Ovary (tissue), 3 donors: ENCODE data around the gene CEP112.

Experiments
- EP300 ChIP-seq: sonication (generic); formaldehyde crosslinking; IDR thresholded peaks from one replicate; pipeline ENCODE4 v1.6.1; 2017; ENCODE audit warnings: antibody characterized with exemption
- TF ChIP-seq, protein P1 (sequence below), 3 donors: fragments of 450-650 bp in 2 of 3; fragments of 200-600 bp in 1 of 3; IDR thresholded peaks; one replicate each; pipeline versions ENCODE4 v1.5.1 to v1.8.0; 2016 to 2022; ENCODE audit warnings: antibody characterized with exemption in 3 of 3, mild to moderate bottlenecking in 1 of 3
- donor health status: DM: no; HTN: no; CAD: no.

GRCh38 chr17:65593855-65594845 is 597.8 kb downstream of the CEP112 start:
- TF ChIP-seq EP300: no peak
- TF ChIP-seq, protein P1, sequence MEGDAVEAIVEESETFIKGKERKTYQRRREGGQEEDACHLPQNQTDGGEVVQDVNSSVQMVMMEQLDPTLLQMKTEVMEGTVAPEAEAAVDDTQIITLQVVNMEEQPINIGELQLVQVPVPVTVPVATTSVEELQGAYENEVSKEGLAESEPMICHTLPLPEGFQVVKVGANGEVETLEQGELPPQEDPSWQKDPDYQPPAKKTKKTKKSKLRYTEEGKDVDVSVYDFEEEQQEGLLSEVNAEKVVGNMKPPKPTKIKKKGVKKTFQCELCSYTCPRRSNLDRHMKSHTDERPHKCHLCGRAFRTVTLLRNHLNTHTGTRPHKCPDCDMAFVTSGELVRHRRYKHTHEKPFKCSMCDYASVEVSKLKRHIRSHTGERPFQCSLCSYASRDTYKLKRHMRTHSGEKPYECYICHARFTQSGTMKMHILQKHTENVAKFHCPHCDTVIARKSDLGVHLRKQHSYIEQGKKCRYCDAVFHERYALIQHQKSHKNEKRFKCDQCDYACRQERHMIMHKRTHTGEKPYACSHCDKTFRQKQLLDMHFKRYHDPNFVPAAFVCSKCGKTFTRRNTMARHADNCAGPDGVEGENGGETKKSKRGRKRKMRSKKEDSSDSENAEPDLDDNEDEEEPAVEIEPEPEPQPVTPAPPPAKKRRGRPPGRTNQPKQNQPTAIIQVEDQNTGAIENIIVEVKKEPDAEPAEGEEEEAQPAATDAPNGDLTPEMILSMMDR (IDR thresholded peaks at IDR 0.05): no peak
